ENCODE measurements around the gene ZNF184.

ZNF184 gene

DNA sequence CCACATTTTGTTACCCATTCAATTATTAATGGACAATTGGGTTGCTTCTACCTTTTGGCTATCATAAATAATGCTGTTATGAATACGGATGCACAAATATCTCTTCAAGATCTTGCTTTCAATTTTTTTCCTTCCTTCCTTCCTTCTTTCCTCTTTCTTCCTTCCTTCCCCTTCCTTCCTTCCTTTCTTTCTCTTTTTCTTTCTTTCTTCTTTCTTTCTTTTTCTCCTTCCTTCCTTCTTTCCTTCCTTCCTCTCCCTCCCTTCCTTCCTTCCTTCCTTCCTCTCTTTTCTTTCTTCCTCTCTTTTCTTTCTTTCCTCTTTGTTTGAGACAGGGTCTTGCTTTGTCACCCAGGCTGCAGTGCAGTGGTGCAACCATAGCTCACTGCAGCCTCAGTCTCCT is 39.2 kb downstream of the ZNF184 start:
- no peaks in the 10 kb centered on the region for H3K27me3 ChIP-seq (ENCODE audit: insufficient read depth, low read length, poor library complexity, severe bottlenecking)
- H3K9ac ChIP-seq (ENCODE audit: low read depth, low read length, poor library complexity, severe bottlenecking), result no peak overlapping the region
- no peak overlapping the region for H3K4me3 ChIP-seq (ENCODE audit: low read length, poor library complexity, severe bottlenecking)
- no peaks in the 10 kb centered on the region for H3K79me2 ChIP-seq (ENCODE audit: insufficient read depth, low read length)
- H3K4me2 ChIP-seq (ENCODE audit: low read depth, low read length, poor library complexity, severe bottlenecking), result no peak overlapping the region
- H4K20me1 ChIP-seq (ENCODE audit: insufficient read depth, low read length, poor library complexity, severe bottlenecking), result no peaks in the 10 kb centered on the region
- no peaks in the 10 kb centered on the region for H3K9me2 ChIP-seq (replicated peaks; ENCODE audit: low read depth, low read length)
- no peaks in the 10 kb centered on the region for H3K36me3 ChIP-seq (ENCODE audit: insufficient read depth, low read length)
- no peaks in the 10 kb centered on the region for H3K4me1 ChIP-seq (ENCODE audit: insufficient read depth, low read length, poor library complexity, severe bottlenecking)
- TF ChIP-seq EZH2phosphoT487 (IDR thresholded peaks at IDR 0.05; ENCODE audit: borderline replicate concordance), result no peak
- TF ChIP-seq, protein P1, sequence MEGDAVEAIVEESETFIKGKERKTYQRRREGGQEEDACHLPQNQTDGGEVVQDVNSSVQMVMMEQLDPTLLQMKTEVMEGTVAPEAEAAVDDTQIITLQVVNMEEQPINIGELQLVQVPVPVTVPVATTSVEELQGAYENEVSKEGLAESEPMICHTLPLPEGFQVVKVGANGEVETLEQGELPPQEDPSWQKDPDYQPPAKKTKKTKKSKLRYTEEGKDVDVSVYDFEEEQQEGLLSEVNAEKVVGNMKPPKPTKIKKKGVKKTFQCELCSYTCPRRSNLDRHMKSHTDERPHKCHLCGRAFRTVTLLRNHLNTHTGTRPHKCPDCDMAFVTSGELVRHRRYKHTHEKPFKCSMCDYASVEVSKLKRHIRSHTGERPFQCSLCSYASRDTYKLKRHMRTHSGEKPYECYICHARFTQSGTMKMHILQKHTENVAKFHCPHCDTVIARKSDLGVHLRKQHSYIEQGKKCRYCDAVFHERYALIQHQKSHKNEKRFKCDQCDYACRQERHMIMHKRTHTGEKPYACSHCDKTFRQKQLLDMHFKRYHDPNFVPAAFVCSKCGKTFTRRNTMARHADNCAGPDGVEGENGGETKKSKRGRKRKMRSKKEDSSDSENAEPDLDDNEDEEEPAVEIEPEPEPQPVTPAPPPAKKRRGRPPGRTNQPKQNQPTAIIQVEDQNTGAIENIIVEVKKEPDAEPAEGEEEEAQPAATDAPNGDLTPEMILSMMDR (conservative IDR thresholded peaks at IDR 0.05; ENCODE audit: low read length), result no peak
- no peak overlapping the region for H2AFZ ChIP-seq (ENCODE audit: low read length)
- no peaks in the 10 kb centered on the region for H3F3A ChIP-seq (ENCODE audit: low read depth)
- no peaks in the 10 kb centered on the region for H3K9me3 ChIP-seq (ENCODE audit: insufficient read depth, low read depth, low read length)

DNA sequence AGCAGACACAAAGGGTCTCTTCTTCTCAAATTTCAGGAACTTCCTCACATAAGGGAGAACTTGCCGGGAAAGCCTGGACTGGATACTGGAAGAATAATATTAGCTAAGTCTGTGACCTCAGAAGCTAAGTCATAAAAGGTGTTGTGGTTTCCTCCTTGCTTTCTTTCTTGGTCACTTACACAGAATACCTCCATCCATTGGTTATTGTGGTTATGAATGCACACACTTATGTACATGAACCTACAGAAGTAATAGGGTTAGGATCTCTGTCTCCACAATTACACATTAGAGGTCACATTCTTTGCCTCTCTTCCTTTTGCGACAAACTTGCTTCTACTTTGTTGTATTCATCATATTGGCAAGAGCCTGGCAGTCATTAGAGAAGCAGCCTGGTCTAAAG is 43.9 kb downstream of the ZNF184 start:
- Histone ChIP-seq H3F3A (ENCODE audit: low read depth) (no peaks in the 10 kb centered on the region), H3K9ac (ENCODE audit: low read depth, low read length, poor library complexity, severe bottlenecking) (no peak overlapping the region), H3K9me3 (ENCODE audit: insufficient read depth, low read depth, low read length) (no peaks in the 10 kb centered on the region), H3K4me1 (ENCODE audit: insufficient read depth, low read length, poor library complexity, severe bottlenecking) (no peaks in the 10 kb centered on the region), H3K4me2 (ENCODE audit: low read depth, low read length, poor library complexity, severe bottlenecking) (no peak overlapping the region), H3K79me2 (ENCODE audit: insufficient read depth, low read length) (no peaks in the 10 kb centered on the region), H4K20me1 (ENCODE audit: insufficient read depth, low read length, poor library complexity, severe bottlenecking) (no peaks in the 10 kb centered on the region), H3K9me2 (replicated peaks; ENCODE audit: low read depth, low read length) (no peaks in the 10 kb centered on the region), H3K36me3 (ENCODE audit: insufficient read depth, low read length) (no peaks in the 10 kb centered on the region), H3K4me3 (ENCODE audit: low read length, poor library complexity, severe bottlenecking) (no peak overlapping the region), H3K27me3 (ENCODE audit: insufficient read depth, low read length, poor library complexity, severe bottlenecking) (no peaks in the 10 kb centered on the region), H2AFZ (ENCODE audit: low read length) (no peak overlapping the region)
- no peak for TF ChIP-seq EZH2phosphoT487 (IDR thresholded peaks at IDR 0.05; ENCODE audit: borderline replicate concordance)
- TF ChIP-seq, protein P1 (conservative IDR thresholded peaks at IDR 0.05; ENCODE audit: low read length), result no peak

DNA sequence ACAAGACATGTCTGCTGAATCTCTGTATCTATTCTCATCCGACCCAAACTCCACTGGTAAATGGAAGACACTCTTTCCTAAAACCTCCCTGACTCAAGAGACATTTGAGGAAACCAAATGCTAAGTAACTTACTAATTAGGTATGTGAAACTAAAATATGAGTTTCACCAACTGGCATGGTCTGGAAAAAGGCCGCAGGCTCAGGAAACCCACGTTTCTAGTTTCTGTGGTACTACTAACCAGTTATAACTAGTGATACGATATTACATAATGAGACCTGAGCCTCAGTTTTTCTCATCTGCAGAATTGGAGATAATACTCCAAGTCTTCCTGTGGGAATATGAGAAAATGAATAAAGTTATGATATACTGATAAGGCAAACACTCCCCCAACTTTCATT is 44.4 kb downstream of the ZNF184 start:
- Histone ChIP-seq H3K27me3 (ENCODE audit: insufficient read depth, low read length, poor library complexity, severe bottlenecking) (no peaks in the 10 kb centered on the region), H3K79me2 (ENCODE audit: insufficient read depth, low read length) (no peaks in the 10 kb centered on the region), H3K9me3 (ENCODE audit: insufficient read depth, low read depth, low read length) (no peaks in the 10 kb centered on the region), H2AFZ (ENCODE audit: low read length) (no peak overlapping the region), H3K36me3 (ENCODE audit: insufficient read depth, low read length) (no peaks in the 10 kb centered on the region), H3K4me1 (ENCODE audit: insufficient read depth, low read length, poor library complexity, severe bottlenecking) (no peaks in the 10 kb centered on the region), H3K9me2 (replicated peaks; ENCODE audit: low read depth, low read length) (no peaks in the 10 kb centered on the region), H4K20me1 (ENCODE audit: insufficient read depth, low read length, poor library complexity, severe bottlenecking) (no peaks in the 10 kb centered on the region), H3K4me2 (ENCODE audit: low read depth, low read length, poor library complexity, severe bottlenecking) (no peak overlapping the region), H3K9ac (ENCODE audit: low read depth, low read length, poor library complexity, severe bottlenecking) (no peak overlapping the region), H3K4me3 (ENCODE audit: low read length, poor library complexity, severe bottlenecking) (no peak overlapping the region), H3F3A (ENCODE audit: low read depth) (no peaks in the 10 kb centered on the region)
- TF ChIP-seq, protein P1 (conservative IDR thresholded peaks at IDR 0.05; ENCODE audit: low read length), result no peak
- TF ChIP-seq EZH2phosphoT487 (IDR thresholded peaks at IDR 0.05; ENCODE audit: borderline replicate concordance), result no peak
